MM.1S (cell line): Measurements from ENCODE around the gene MVP.
A peak's percentile ranks its signal among the peaks of the same experiment; 100 is the strongest.

ENCODE experiments used
- DNase-seq: peaks from one replicate; pipeline ENCODE4 v3.0.0-alpha.2; 2015
- H2AFZ ChIP-seq: fragments of 300-600 bp; sonication (generic); 2 replicates; pipeline ENCODE4 v1.6.0; 2016; ENCODE audit warnings: antibody characterized with exemption, low read length
- H3F3A ChIP-seq: fragments of 300-600 bp; sonication (generic); 2 replicates; pipeline ENCODE4 v1.6.1; 2016; ENCODE audit warnings: mild to moderate bottlenecking, antibody characterized with exemption, low read length, moderate library complexity, mixed read lengths; ENCODE audit not compliant: insufficient read depth
- H3K27ac ChIP-seq: fragments of 300-600 bp; sonication (generic); 2 replicates; pipeline ENCODE4 v1.5.1; 2016; ENCODE audit warnings: mild to moderate bottlenecking, low read length
- H3K27me3 ChIP-seq: fragments of 300-600 bp; sonication (generic); replicated peaks from 2 replicates; pipeline ENCODE4 v1.6.0; 2016; ENCODE audit warnings: low read length; ENCODE audit not compliant: insufficient read depth
- H3K36me3 ChIP-seq: fragments of 300-600 bp; sonication (generic); replicated peaks from 2 replicates; pipeline ENCODE4 v1.6.1; 2016; ENCODE audit warnings: mild to moderate bottlenecking, low read length, mixed read lengths; ENCODE audit not compliant: insufficient read depth
- H3K4me1 ChIP-seq: fragments of 300-600 bp; sonication (generic); 2 replicates; pipeline ENCODE4 v1.6.1; 2016; ENCODE audit warnings: low read length, mixed read lengths
- H3K4me2 ChIP-seq: fragments of 300-600 bp; sonication (generic); 2 replicates; pipeline ENCODE4 v1.6.0; 2016; ENCODE audit warnings: low read depth, low read length
- H3K4me3 ChIP-seq: fragments of 300-600 bp; sonication (generic); 2 replicates; pipeline ENCODE4 v1.5.1; 2016; ENCODE audit warnings: low read length, mixed read lengths
- H3K79me2 ChIP-seq: fragments of 300-600 bp; sonication (generic); 2 replicates; pipeline ENCODE4 v1.6.1; 2016; ENCODE audit warnings: mixed run types, low read length, mixed read lengths
- H3K9ac ChIP-seq: fragments of 300-600 bp; sonication (generic); 2 replicates; pipeline ENCODE4 v1.6.1; 2016; ENCODE audit warnings: low read length, mixed read lengths
- H3K9me2 ChIP-seq: fragments of 300-600 bp; sonication (generic); replicated peaks from 2 replicates; pipeline ENCODE4 v1.6.1; 2016; ENCODE audit warnings: mild to moderate bottlenecking, low read length, mixed read lengths; ENCODE audit not compliant: insufficient read depth
- H3K9me3 ChIP-seq: fragments of 300-600 bp; sonication (generic); replicated peaks from 2 replicates; pipeline ENCODE4 v1.6.1; 2016; ENCODE audit warnings: mild to moderate bottlenecking, low read length, mixed read lengths; ENCODE audit not compliant: insufficient read depth
- H4K20me1 ChIP-seq: fragments of 300-600 bp; sonication (generic); 2 replicates; pipeline ENCODE4 v1.6.1; 2016; ENCODE audit warnings: mild to moderate bottlenecking, low read length, moderate library complexity, mixed read lengths; ENCODE audit not compliant: insufficient read depth
- CTCF ChIP-seq: fragments of 300-600 bp; sonication (generic); IDR thresholded peaks from 2 replicates; pipeline ENCODE4 v1.5.1; 2016; ENCODE audit warnings: antibody characterized with exemption, low read length, mixed read lengths
- EZH2 ChIP-seq: fragments of 300-600 bp; sonication (generic); optimal IDR thresholded peaks from 2 replicates; pipeline ENCODE3; 2017; ENCODE audit warnings: low read depth, mild to moderate bottlenecking, antibody characterized with exemption, low read length, mixed read lengths
- EZH2phosphoT487 ChIP-seq: fragments of 300-600 bp; sonication (generic); IDR thresholded peaks from 2 replicates; pipeline ENCODE4 v1.6.1; 2018; ENCODE audit warnings: antibody characterized with exemption, low read length

The MVP gene

GRCh38 chr16:29809031-29809747 is 11.1 kb upstream of the MVP start:
- Histone ChIP-seq H3K9me3 (no peaks in the 10 kb centered on the region), H3K4me2 (peak overlapping the region; percentile 77), H3F3A (peaks cover 57% of the 10 kb centered on the region), H3K79me2 (peaks cover 32% of the 10 kb centered on the region), H2AFZ (no peak overlapping the region), H3K9ac (no peak overlapping the region), H3K36me3 (no peaks in the 10 kb centered on the region), H3K27ac (peak overlapping the region; percentile 95; the same call in 1 of the 2 replicates), H3K4me3 (no peak overlapping the region), H3K27me3 (no peaks in the 10 kb centered on the region), H4K20me1 (no peaks in the 10 kb centered on the region), H3K9me2 (no peaks in the 10 kb centered on the region), H3K4me1 (peaks cover 37% of the 10 kb centered on the region)
- TF ChIP-seq EZH2 (no peak), EZH2phosphoT487 (no peak), CTCF (no peak)
- DNase-seq, result no peak

- Histone ChIP-seq H3K9ac (peak overlapping the region; percentile 19; the same call in 1 of the 2 replicates), H3K4me1 (peaks cover 33% of the 10 kb centered on the region)
- TF ChIP-seq EZH2phosphoT487, result no peak
- TF ChIP-seq CTCF, result no peak
- no peak for TF ChIP-seq EZH2
Measured at GRCh38 chr16:29809850-29810698, 10.2 kb upstream of the MVP start.

GRCh38 chr16:29810699-29811169 is 9.5 kb upstream of the MVP start:
- TF ChIP-seq EZH2phosphoT487 (no peak), EZH2 (no peak), CTCF (no peak)
- H3K4me2 ChIP-seq, result peak overlapping the region; percentile 89; the same call in 1 of the 2 replicates
- H3K4me1 ChIP-seq, result peaks cover 37% of the 10 kb centered on the region
- H3K9me2 ChIP-seq, result no peaks in the 10 kb centered on the region
- no peaks in the 10 kb centered on the region for H3K27me3 ChIP-seq
- peak overlapping the region; percentile 95; the same call in 1 of the 2 replicates for H3K27ac ChIP-seq
- no peak for DNase-seq
- H3F3A ChIP-seq, result peaks cover 52% of the 10 kb centered on the region
- H3K36me3 ChIP-seq, result no peaks in the 10 kb centered on the region
- H4K20me1 ChIP-seq, result no peaks in the 10 kb centered on the region
- H2AFZ ChIP-seq, result no peak overlapping the region
- H3K79me2 ChIP-seq, result peaks cover 32% of the 10 kb centered on the region
- no peak overlapping the region for H3K4me3 ChIP-seq
- peak overlapping the region; percentile 19; the same call in 1 of the 2 replicates for H3K9ac ChIP-seq
- no peaks in the 10 kb centered on the region for H3K9me3 ChIP-seq

More at GRCh38 chr16:29809850-29810698, 10.2 kb upstream of the MVP start:
- H3K27ac ChIP-seq, result peak overlapping the region; percentile 95; the same call in 1 of the 2 replicates
- no peak overlapping the region for H2AFZ ChIP-seq
- no peak overlapping the region for H3K4me3 ChIP-seq
- no peaks in the 10 kb centered on the region for H3K27me3 ChIP-seq
- peaks cover 32% of the 10 kb centered on the region for H3K79me2 ChIP-seq
- H3K9me3 ChIP-seq, result no peaks in the 10 kb centered on the region
- H4K20me1 ChIP-seq, result no peaks in the 10 kb centered on the region
- H3K9me2 ChIP-seq, result no peaks in the 10 kb centered on the region
- peaks cover 51% of the 10 kb centered on the region for H3F3A ChIP-seq
- DNase-seq, result no peak
- H3K4me2 ChIP-seq, result peak overlapping the region; percentile 89; the same call in 1 of the 2 replicates
- H3K36me3 ChIP-seq, result no peaks in the 10 kb centered on the region
